ENCODE measurements around the gene STAG1. TPM values are rescaled to one million over a fixed set of nuclear protein-coding genes. Genes with fewer than 3 reads are reported as not detected.

The STAG1 gene
- total RNA-seq, 2 donors from 2014 or later = 38.2 to 43.5 TPM

GRCh38 chr3:136434429-136434828 lies 317.7 kb downstream of the STAG1 start:
- Histone ChIP-seq H3K4me1 (no peaks in the 10 kb centered on the region), H3K9ac (ENCODE audit: low read depth in 2 of 2, low read length in 2 of 2) (no peak overlapping the region), H3K9me3 (no peaks in the 10 kb centered on the region), H3K4me3 (no peak overlapping the region), H3K27ac (no peak overlapping the region), H3K27me3 (no peaks in the 10 kb centered on the region), H3K36me3 (no peaks in the 10 kb centered on the region)
- TF ChIP-seq, protein P1, sequence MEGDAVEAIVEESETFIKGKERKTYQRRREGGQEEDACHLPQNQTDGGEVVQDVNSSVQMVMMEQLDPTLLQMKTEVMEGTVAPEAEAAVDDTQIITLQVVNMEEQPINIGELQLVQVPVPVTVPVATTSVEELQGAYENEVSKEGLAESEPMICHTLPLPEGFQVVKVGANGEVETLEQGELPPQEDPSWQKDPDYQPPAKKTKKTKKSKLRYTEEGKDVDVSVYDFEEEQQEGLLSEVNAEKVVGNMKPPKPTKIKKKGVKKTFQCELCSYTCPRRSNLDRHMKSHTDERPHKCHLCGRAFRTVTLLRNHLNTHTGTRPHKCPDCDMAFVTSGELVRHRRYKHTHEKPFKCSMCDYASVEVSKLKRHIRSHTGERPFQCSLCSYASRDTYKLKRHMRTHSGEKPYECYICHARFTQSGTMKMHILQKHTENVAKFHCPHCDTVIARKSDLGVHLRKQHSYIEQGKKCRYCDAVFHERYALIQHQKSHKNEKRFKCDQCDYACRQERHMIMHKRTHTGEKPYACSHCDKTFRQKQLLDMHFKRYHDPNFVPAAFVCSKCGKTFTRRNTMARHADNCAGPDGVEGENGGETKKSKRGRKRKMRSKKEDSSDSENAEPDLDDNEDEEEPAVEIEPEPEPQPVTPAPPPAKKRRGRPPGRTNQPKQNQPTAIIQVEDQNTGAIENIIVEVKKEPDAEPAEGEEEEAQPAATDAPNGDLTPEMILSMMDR (IDR thresholded peaks at IDR 0.05) = no peak
- intact Hi-C loops (cut with DNase I) = no loop called here
- no peak for DNase-seq

DNA sequence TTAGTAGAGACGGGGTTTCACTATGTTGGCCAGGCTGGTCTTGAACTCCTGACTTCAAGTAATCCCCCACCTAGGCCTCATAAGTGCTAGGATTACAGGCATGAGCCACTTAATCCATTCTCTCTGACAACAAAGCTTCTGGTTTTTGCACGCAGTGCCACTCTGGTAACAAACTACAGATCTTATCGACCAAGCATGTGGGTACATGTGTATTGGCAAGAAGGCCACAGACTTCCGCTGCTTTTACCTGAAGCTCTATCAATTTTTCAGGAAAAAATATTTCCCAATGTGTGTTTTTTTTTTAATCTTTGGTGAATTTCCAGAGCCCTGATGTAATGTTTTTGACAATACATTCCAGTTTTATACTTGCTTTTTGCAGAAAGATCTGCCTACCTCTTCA lies 319.5 kb downstream of the STAG1 start:
- H3K4me3 ChIP-seq = no peak overlapping the region
- no peak overlapping the region for H3K27ac ChIP-seq
- no peak overlapping the region for H3K9ac ChIP-seq (ENCODE audit: low read depth in 2 of 2, low read length in 2 of 2)
- H3K27me3 ChIP-seq = no peaks in the 10 kb centered on the region
- intact Hi-C loops (cut with DNase I) = no loop called here
- no peaks in the 10 kb centered on the region for H3K4me1 ChIP-seq
- H3K9me3 ChIP-seq = no peaks in the 10 kb centered on the region
- TF ChIP-seq, protein P1 (IDR thresholded peaks at IDR 0.05) = no peak
- no peaks in the 10 kb centered on the region for H3K36me3 ChIP-seq
- DNase-seq = no peak

- Histone ChIP-seq H3K4me3 (no peak overlapping the region), H3K36me3 (no peaks in the 10 kb centered on the region), H3K9me3 (no peaks in the 10 kb centered on the region), H3K27ac (no peak overlapping the region), H3K9ac (ENCODE audit: low read depth in 2 of 2, low read length in 2 of 2) (no peak overlapping the region), H3K27me3 (no peaks in the 10 kb centered on the region), H3K4me1 (no peaks in the 10 kb centered on the region)
- intact Hi-C loops (cut with DNase I) = no loop called here
- DNase-seq = no peak
- TF ChIP-seq, protein P1 (IDR thresholded peaks at IDR 0.05) = no peak
Observed at GRCh38 chr3:136428167-136428566, 324.0 kb downstream of the STAG1 start.

- TF ChIP-seq, protein P1 (IDR thresholded peaks at IDR 0.05) = no peak
- Histone ChIP-seq H3K36me3 (no peaks in the 10 kb centered on the region), H3K9me3 (no peaks in the 10 kb centered on the region), H3K4me1 (no peaks in the 10 kb centered on the region), H3K9ac (ENCODE audit: low read depth in 2 of 2, low read length in 2 of 2) (no peak overlapping the region), H3K27me3 (no peaks in the 10 kb centered on the region), H3K27ac (no peak overlapping the region), H3K4me3 (no peak overlapping the region)
- DNase-seq = no peak
- intact Hi-C loops (cut with DNase I) = no loop called here
Observed at GRCh38 chr3:136427236-136427635, 324.9 kb downstream of the STAG1 start.

DNA sequence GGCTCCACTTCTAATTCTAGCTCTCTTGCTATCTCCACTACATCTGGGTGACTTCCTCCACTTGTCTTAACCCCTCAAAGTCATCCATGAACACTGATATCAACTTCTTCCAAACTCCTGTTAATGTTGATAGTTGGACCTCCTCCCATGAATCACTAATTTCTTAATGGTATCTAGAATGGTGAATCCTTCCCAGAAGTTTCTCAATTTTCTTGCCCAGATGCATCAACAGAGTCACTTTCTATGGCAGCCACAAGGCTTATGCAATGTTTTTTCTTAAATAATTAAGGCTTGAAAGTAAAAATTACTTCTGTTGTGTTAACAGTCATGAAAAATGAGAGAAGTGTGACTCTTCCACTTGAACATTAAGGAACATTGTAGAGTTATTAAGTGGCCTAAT lies 337.7 kb downstream of the STAG1 start:
- H3K36me3 ChIP-seq = no peaks in the 10 kb centered on the region
- H3K4me3 ChIP-seq = no peak overlapping the region
- H3K9ac ChIP-seq (ENCODE audit: low read depth in 2 of 2, low read length in 2 of 2) = no peak overlapping the region
- TF ChIP-seq, protein P1 (IDR thresholded peaks at IDR 0.05) = no peak
- no peak for DNase-seq
- no peaks in the 10 kb centered on the region for H3K4me1 ChIP-seq
- H3K9me3 ChIP-seq = no peaks in the 10 kb centered on the region
- H3K27ac ChIP-seq = no peak overlapping the region
- intact Hi-C loops (cut with DNase I) = no loop called here
- no peaks in the 10 kb centered on the region for H3K27me3 ChIP-seq

GRCh38 chr3:136412307-136412706 lies 339.9 kb downstream of the STAG1 start:
- H3K9me3 ChIP-seq = no peaks in the 10 kb centered on the region
- DNase-seq = no peak
- TF ChIP-seq, protein P1 (IDR thresholded peaks at IDR 0.05) = no peak
- no peak overlapping the region for H3K27ac ChIP-seq
- no peaks in the 10 kb centered on the region for H3K36me3 ChIP-seq
- no peak overlapping the region for H3K9ac ChIP-seq (ENCODE audit: low read depth in 2 of 2, low read length in 2 of 2)
- no peaks in the 10 kb centered on the region for H3K27me3 ChIP-seq
- intact Hi-C loops (cut with DNase I) = no loop called here
- no peaks in the 10 kb centered on the region for H3K4me1 ChIP-seq
- H3K4me3 ChIP-seq = no peak overlapping the region
